SK-N-SH treated with all-trans-retinoic acid at 6 μM for 48 hours (cell line): ENCODE measurements around the gene MYL4.

ENCODE experiments used
- ATAC-seq: fragments of 200-7000 bp; cut with Tn5 transposase; 3 replicates; pipeline ENCODE4 v1.9.1; 2020; ENCODE audit warnings: mild to moderate bottlenecking, moderate library complexity
- CSDC2 ChIP-seq: fragments of 250-450 bp; sonication (Bioruptor Pico); IDR thresholded peaks from 2 replicates; pipeline ENCODE4 v1.5.0; 2020; ENCODE audit warnings: mild to moderate bottlenecking, moderate library complexity
- CSRNP3 ChIP-seq: fragments of 250-450 bp; sonication (Bioruptor Pico); IDR thresholded peaks from 2 replicates; pipeline ENCODE4 v1.5.1; 2021; ENCODE audit warnings: mild to moderate bottlenecking, moderate library complexity
- ESRRG ChIP-seq: fragments of 250-450 bp; sonication (Bioruptor Pico); IDR thresholded peaks from 2 replicates; pipeline ENCODE4 v1.6.1; 2021; ENCODE audit warnings: mild to moderate bottlenecking
- OSR1 ChIP-seq: fragments of 250-450 bp; sonication (Bioruptor Pico); IDR thresholded peaks from 2 replicates; pipeline ENCODE4 v1.8.0; 2022; ENCODE audit warnings: moderate library complexity, mild to moderate bottlenecking, inconsistent platforms
- PATZ1 ChIP-seq: fragments of 250-450 bp; sonication (Bioruptor Pico); IDR thresholded peaks from 2 replicates; pipeline ENCODE4 v1.8.0; 2020; ENCODE audit warnings: mild to moderate bottlenecking, moderate library complexity, borderline replicate concordance
- POU6F1 ChIP-seq: fragments of 250-450 bp; sonication (Bioruptor Pico); IDR thresholded peaks from 2 replicates; pipeline ENCODE4 v1.8.0; 2021; ENCODE audit warnings: low read depth, mild to moderate bottlenecking, moderate library complexity, borderline replicate concordance
- PPARA ChIP-seq: fragments of 250-450 bp; sonication (Bioruptor Pico); IDR thresholded peaks from 2 replicates; pipeline ENCODE4 v1.5.0; 2020; ENCODE audit warnings: mild to moderate bottlenecking, borderline replicate concordance
- RARB ChIP-seq: fragments of 250-450 bp; sonication (Bioruptor Pico); IDR thresholded peaks from 2 replicates; pipeline ENCODE4 v1.8.0; 2021; ENCODE audit warnings: mild to moderate bottlenecking, moderate library complexity
- TCF4 ChIP-seq: fragments of 250-450 bp; sonication (Bioruptor Pico); IDR thresholded peaks from 2 replicates; pipeline ENCODE4 v1.8.0; 2021; ENCODE audit warnings: mild to moderate bottlenecking, moderate library complexity, borderline replicate concordance
- TOX ChIP-seq: fragments of 250-450 bp; sonication (Bioruptor Pico); IDR thresholded peaks from 2 replicates; pipeline ENCODE4 v1.8.0; 2021; ENCODE audit warnings: mild to moderate bottlenecking, moderate library complexity, borderline replicate concordance
- ZC3H10 ChIP-seq: fragments of 250-450 bp; sonication (Bioruptor Pico); IDR thresholded peaks from 2 replicates; pipeline ENCODE4 v1.5.1; 2021; ENCODE audit warnings: mild to moderate bottlenecking, moderate library complexity
- ZFP3 ChIP-seq: fragments of 250-450 bp; sonication (Bioruptor Pico); IDR thresholded peaks from 2 replicates; pipeline ENCODE4 v1.5.0; 2020; ENCODE audit warnings: mild to moderate bottlenecking, moderate library complexity
- ZFP30 ChIP-seq: fragments of 450-650 bp; formaldehyde crosslinking; IDR thresholded peaks from 2 replicates; pipeline ENCODE4 v1.5.0; 2022; ENCODE audit warnings: mild to moderate bottlenecking, moderate library complexity
- ZNF565 ChIP-seq: fragments of 450-650 bp; formaldehyde crosslinking; conservative IDR thresholded peaks from 2 replicates; pipeline ENCODE4 v1.5.0; 2020; ENCODE audit warnings: low read depth, mild to moderate bottlenecking, moderate library complexity
- ZNF70 ChIP-seq: fragments of 450-650 bp; formaldehyde crosslinking; IDR thresholded peaks from 2 replicates; pipeline ENCODE4 v1.5.0; 2020; ENCODE audit warnings: mild to moderate bottlenecking, moderate library complexity
- TF ChIP-seq, protein P1 (sequence below): fragments of 250-450 bp; sonication (Bioruptor Pico); IDR thresholded peaks from 2 replicates; pipeline ENCODE4 v1.5.0; 2020; ENCODE audit warnings: mild to moderate bottlenecking, moderate library complexity
- TF ChIP-seq, protein P2 (sequence below): fragments of 250-450 bp; sonication (Bioruptor Pico); IDR thresholded peaks from 2 replicates; pipeline ENCODE4 v1.5.1; 2020; ENCODE audit warnings: low read depth, mild to moderate bottlenecking, moderate library complexity

MYL4 gene

DNA sequence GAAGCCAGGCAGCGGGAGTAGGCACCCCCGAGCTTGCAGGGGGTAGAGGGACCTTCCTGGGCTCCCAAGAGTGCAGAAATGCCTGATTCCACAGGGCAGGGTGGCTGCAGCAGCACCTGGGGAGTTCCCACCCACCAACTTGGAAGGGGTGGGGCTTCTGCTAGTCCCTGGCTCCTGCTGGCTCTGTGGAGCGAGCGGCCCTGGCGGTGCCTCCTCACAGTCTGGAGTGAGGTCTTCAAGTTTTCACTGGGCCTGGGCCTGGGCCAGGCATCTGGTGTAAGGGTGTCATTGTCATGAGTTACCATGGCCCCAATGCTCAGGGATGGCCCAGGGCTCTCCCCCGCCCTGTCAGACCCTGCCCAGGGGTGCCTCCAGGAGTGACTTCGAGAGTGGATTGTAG lies 28.7 kb downstream of the MYL4 start:
- ATAC-seq: no peak
- TF ChIP-seq TCF4 (CRISPR knock-in tag) (no peak), PPARA (no peak), ZNF565 (CRISPR knock-in tag) (no peak), CSRNP3 (no peak), ZFP3 (CRISPR knock-in tag) (no peak), OSR1 (CRISPR knock-in tag) (no peak)
- TF ChIP-seq, protein P1, sequence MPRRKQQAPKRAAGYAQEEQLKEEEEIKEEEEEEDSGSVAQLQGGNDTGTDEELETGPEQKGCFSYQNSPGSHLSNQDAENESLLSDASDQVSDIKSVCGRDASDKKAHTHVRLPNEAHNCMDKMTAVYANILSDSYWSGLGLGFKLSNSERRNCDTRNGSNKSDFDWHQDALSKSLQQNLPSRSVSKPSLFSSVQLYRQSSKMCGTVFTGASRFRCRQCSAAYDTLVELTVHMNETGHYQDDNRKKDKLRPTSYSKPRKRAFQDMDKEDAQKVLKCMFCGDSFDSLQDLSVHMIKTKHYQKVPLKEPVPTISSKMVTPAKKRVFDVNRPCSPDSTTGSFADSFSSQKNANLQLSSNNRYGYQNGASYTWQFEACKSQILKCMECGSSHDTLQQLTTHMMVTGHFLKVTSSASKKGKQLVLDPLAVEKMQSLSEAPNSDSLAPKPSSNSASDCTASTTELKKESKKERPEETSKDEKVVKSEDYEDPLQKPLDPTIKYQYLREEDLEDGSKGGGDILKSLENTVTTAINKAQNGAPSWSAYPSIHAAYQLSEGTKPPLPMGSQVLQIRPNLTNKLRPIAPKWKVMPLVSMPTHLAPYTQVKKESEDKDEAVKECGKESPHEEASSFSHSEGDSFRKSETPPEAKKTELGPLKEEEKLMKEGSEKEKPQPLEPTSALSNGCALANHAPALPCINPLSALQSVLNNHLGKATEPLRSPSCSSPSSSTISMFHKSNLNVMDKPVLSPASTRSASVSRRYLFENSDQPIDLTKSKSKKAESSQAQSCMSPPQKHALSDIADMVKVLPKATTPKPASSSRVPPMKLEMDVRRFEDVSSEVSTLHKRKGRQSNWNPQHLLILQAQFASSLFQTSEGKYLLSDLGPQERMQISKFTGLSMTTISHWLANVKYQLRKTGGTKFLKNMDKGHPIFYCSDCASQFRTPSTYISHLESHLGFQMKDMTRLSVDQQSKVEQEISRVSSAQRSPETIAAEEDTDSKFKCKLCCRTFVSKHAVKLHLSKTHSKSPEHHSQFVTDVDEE (CRISPR knock-in tag): no peak

GRCh38 chr17:47238321-47239010 lies 29.3 kb downstream of the MYL4 start:
- TF ChIP-seq CSDC2 (no peak), OSR1 (CRISPR knock-in tag) (no peak), POU6F1 (no peak), ZNF70 (CRISPR knock-in tag) (no peak), TCF4 (CRISPR knock-in tag) (no peak), ZFP3 (CRISPR knock-in tag) (no peak), TOX (CRISPR knock-in tag) (no peak), RARB (CRISPR knock-in tag) (no peak), ESRRG (CRISPR knock-in tag) (no peak), ZC3H10 (CRISPR knock-in tag) (no peak), ZFP30 (CRISPR knock-in tag) (no peak), PATZ1 (no peak), CSRNP3 (no peak)
- TF ChIP-seq, protein P2, sequence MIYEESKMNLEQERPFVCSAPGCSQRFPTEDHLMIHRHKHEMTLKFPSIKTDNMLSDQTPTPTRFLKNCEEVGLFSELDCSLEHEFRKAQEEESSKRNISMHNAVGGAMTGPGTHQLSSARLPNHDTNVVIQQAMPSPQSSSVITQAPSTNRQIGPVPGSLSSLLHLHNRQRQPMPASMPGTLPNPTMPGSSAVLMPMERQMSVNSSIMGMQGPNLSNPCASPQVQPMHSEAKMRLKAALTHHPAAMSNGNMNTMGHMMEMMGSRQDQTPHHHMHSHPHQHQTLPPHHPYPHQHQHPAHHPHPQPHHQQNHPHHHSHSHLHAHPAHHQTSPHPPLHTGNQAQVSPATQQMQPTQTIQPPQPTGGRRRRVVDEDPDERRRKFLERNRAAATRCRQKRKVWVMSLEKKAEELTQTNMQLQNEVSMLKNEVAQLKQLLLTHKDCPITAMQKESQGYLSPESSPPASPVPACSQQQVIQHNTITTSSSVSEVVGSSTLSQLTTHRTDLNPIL (CRISPR knock-in tag): no peak
- TF ChIP-seq, protein P1 (CRISPR knock-in tag): no peak
- TF ChIP-seq, all 23 proteins: peak for 0
- ATAC-seq: no peak
